GM13976 (cell line): Measurements from ENCODE around the gene SYT9.

Experiments used
- DNase-seq: peaks from one replicate; pipeline ENCODE4 v3.0.0; 2012; ENCODE audit warnings: low spot score
- in situ Hi-C: fragments of 300-500 bp; cut with MboI; formaldehyde crosslinking; loops from one replicate; pipeline ENCODE4 v1.12.0; 2022; ENCODE audit warnings: low sequenced_read_pairs, mixed read lengths, inconsistent platforms; ENCODE audit not compliant: unreplicated experiment
- TF ChIP-seq, protein P1 (sequence below): IDR thresholded peaks from 2 replicates; pipeline ENCODE4 v1.5.1; 2012; ENCODE audit warnings: borderline replicate concordance, mild to moderate bottlenecking; ENCODE audit not compliant: insufficient read depth; ENCODE audit errors: extremely low read depth, missing control alignments, control extremely low read depth

The SYT9 gene

DNA sequence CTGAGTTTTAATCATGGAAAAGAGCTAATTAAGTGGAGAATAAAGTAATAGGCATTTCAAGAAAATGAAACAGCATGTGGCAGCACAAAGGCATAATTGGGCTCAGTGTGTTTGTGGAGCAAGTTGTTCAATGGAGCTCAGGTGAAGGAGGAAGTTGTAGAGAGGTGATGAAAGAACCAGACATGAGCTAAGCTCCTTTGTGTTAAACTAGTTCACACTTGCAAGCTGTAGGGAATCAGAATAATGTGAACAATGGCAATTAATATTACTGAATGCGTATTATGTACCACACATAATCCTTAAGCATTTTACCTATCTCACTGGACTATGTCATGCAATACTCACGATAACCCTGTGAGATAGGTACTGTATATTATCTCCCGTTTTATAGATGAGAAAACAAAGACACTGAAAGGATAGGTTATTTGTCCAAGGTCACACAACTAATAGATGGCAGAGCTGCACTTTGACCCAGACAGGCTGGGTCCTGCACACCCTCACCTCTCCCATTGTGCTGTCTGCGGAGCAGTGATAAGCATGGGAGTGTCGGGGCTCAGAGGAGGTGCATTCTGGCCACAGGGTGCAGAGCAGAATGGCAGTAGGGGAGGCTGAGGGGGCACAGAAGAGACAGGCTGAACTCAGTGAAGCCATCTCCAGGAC, 242.5 kb downstream of the SYT9 start:
- TF ChIP-seq, protein P1, sequence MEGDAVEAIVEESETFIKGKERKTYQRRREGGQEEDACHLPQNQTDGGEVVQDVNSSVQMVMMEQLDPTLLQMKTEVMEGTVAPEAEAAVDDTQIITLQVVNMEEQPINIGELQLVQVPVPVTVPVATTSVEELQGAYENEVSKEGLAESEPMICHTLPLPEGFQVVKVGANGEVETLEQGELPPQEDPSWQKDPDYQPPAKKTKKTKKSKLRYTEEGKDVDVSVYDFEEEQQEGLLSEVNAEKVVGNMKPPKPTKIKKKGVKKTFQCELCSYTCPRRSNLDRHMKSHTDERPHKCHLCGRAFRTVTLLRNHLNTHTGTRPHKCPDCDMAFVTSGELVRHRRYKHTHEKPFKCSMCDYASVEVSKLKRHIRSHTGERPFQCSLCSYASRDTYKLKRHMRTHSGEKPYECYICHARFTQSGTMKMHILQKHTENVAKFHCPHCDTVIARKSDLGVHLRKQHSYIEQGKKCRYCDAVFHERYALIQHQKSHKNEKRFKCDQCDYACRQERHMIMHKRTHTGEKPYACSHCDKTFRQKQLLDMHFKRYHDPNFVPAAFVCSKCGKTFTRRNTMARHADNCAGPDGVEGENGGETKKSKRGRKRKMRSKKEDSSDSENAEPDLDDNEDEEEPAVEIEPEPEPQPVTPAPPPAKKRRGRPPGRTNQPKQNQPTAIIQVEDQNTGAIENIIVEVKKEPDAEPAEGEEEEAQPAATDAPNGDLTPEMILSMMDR: no peak
- in situ Hi-C loops: no loop called here

DNA sequence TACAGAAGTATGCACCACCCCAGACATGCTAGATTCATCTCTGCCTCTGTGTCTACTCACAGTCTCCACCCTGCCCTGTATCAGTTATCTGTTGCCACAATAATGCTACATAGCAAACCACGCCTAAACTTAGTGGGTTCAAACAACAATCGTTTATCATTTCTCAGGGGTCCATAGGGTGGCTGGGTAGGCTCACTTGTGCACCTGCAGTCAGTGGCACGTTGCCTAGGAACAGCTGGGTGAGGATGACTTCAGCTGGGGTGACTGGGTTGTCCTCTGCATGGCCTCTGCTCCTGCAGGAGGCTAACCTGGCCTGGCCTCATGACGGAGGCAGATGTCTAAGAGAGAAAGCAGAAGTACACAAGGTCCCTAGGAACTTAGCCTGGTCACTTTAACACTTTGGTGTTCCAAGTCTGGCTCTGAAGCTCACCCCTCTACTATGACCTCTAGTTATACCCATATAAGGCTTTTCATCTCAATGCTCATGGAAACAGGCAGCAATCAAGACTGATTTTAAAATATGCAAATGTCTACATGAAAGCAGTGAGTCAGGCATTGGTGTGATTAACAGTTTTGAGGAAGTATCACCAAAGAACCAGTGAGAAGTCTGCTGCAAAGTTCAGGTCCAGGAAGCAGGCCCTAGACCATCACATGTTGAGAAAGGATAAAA, 244.3 kb downstream of the SYT9 start:
- in situ Hi-C loops: no loop called here
- TF ChIP-seq, protein P1: no peak
- DNase-seq: peak; percentile 50

More for the DNA sequence above, 242.5 kb downstream of the SYT9 start:
- DNase-seq: no peak

DNA sequence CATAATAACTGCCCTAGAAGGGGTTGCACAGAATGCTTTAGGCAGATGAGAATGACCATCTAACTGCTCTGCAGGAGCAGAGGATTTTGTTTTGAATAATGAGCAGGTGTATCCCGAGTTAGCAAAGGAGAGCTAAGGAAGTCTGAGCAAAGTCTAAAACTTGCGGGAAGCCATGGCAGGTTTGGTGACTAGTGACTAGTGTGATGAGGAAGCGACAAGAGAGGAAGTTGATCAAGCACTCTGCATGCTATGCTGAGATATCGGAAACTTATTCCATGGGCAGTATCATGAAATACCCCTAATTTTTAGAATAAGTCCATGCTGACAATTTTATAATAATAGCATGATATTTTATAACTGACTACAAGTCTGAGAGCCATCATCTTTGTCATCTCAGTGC, 246.5 kb downstream of the SYT9 start:
- in situ Hi-C loops: no loop called here
- no peak for DNase-seq
- TF ChIP-seq, protein P1: no peak

DNA sequence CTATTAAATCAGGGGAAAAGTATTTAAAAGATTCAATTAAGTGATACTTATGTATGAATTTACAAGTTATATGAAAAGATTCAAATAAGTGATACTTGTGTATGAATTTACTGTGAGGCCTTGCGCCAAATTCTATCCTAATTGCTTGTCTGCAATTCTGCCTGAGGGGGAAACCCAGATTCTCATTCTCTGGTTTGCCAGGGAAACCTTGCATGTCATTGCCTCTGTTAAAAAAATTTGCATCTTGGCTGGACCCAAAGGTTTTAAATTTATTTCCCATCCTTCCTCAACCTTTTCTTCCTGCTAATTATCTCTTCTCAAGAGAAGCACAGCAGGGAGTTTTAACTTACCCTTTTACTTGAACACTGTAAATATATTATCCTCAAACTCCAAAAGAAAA, 247.4 kb downstream of the SYT9 start:
- TF ChIP-seq, protein P1: no peak
- DNase-seq: no peak
- in situ Hi-C loops: no loop called here

DNA sequence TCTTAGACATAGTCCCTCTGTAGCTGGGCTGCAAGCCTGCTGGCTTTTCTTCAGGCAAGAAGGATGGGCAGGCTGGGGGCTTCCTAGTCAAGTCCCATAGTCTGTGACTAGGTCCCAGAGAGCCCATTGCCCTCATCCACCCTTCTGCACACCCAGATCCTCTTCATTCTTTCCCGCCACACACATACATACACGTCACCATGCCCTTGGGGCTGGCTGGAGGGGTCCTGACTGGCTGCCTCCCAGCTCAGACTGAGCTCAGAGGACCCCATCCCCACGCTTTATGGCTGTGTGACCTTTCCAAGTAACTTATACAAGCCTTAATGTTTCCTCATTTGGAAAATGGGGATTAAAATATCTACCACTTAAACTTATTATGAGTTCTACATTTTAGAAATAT, 248.5 kb downstream of the SYT9 start:
- in situ Hi-C loops: loop anchor here (25.0 kb wide), 1 partner anchor 487 kb away; the partner anchor contains the start of gene EIF3F
- DNase-seq: no peak
- TF ChIP-seq, protein P1: no peak

DNA sequence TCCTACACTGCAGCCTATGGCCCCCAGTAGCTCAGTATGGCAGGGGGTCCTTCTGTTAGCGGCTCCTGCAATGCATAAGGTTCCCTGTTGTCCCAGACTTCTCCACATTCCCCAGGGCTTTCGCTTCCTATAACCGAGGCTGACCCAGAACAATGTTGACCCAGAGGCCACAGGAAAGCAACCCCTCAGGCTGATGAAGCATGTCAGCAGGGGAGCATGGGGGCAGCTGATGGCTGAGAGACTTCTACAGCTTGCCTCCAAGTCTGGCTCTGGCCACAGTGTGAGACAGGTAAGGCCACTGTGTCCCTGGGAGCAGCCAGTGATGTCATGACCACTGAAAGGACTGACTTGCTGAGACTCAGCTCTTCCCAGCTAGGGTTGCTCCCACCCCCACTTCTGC, 249.5 kb downstream of the SYT9 start:
- DNase-seq: no peak
- in situ Hi-C loops: loop anchor here (25.0 kb wide), 1 partner anchor 486 kb away; the partner anchor contains the start of gene EIF3F
- TF ChIP-seq, protein P1: no peak
